Activated CD8-positive, alpha-beta T cell treated with anti-CD3 and anti-CD28 coated beads for 36 hours (primary cell): ENCODE results near the gene PPP1R15A. TPM values are rescaled to one million over a fixed set of nuclear protein-coding genes. Genes with fewer than 3 reads are reported as not detected.
A peak's percentile ranks its signal among the peaks of the same experiment; 100 is the strongest.
"Not testable (repeated sequence)": the region's sequence is repeated elsewhere in the genome, so short reads cannot be mapped to it uniquely, and the experiment has no call there.

Source experiments
- ATAC-seq: fragments of 200-7000 bp; cut with Tn5 transposase; one replicate; pipeline ENCODE4 v1.10.0; 2021; ENCODE audit warnings: mild to moderate bottlenecking, moderate library complexity
- CTCF ChIA-PET: fragments of 350-600 bp; sonication (Branson Sonifier 250); formaldehyde crosslinking; loops from one replicate; lab custom pipeline; 2021; ENCODE audit warnings: antibody characterized with exemption; lab: Charles Lee
- POLR2A ChIA-PET: fragments of 350-600 bp; sonication (Branson Sonifier 250); formaldehyde crosslinking; loops from one replicate; lab custom pipeline; 2021; ENCODE audit warnings: antibody characterized with exemption; lab: Charles Lee
- DNase-seq: peaks from one replicate; pipeline ENCODE4 v3.0.0-alpha.2; 2020
- H3K27ac Mint-ChIP-seq: one replicate; pipeline ENCODE4 v1.8.0; 2021; ENCODE audit warnings: mild to moderate bottlenecking, mixed read lengths
- H3K27me3 Mint-ChIP-seq: one replicate; pipeline ENCODE4 v1.8.0; 2021; ENCODE audit warnings: mixed read lengths
- H3K36me3 Mint-ChIP-seq: one replicate; pipeline ENCODE4 v1.8.0; 2021; ENCODE audit warnings: low read depth, mixed read lengths
- H3K4me1 Mint-ChIP-seq: one replicate; pipeline ENCODE4 v1.8.0; 2021; ENCODE audit warnings: low read depth, mixed read lengths
- H3K4me3 Mint-ChIP-seq: one replicate; pipeline ENCODE4 v1.8.0; 2021; ENCODE audit warnings: mild to moderate bottlenecking, moderate library complexity, mixed read lengths
- H3K9me3 Mint-ChIP-seq: one replicate; pipeline ENCODE4 v1.8.0; 2021; ENCODE audit warnings: mixed read lengths
- CTCF ChIP-seq: fragments of 200-600 bp; IDR thresholded peaks from one replicate; pipeline ENCODE4 v1.8.0; 2022; ENCODE audit warnings: antibody characterized with exemption, mild to moderate bottlenecking
- intact Hi-C: fragments of 100-400 bp; cut with micrococcal nuclease; formaldehyde crosslinking; loops from one replicate; pipeline ENCODE4 v1.10.0; 2022
- total RNA-seq, 2 experiments: library from RNA; stranded (reverse); gene quantifications; one replicate each; pipeline ENCODE4 v1.2.3, GENCODE V29; 2021

Gene PPP1R15A
- total RNA-seq, 2 experiments from 2014 or later, result 77.8 to 81.2 TPM

GRCh38 chr19:48883726-48884125 lies 11.5 kb downstream of the PPP1R15A start:
- no peak for TF ChIP-seq CTCF
- no peak for DNase-seq
- CTCF ChIA-PET, result no interaction called here
- H3K9me3 Mint-ChIP-seq, result no peaks in the 10 kb centered on the region
- peaks cover 1% of the 10 kb centered on the region for H3K4me1 Mint-ChIP-seq
- POLR2A ChIA-PET, result no interaction called here
- H3K4me3 Mint-ChIP-seq, result no peak overlapping the region
- no peak for ATAC-seq
- intact Hi-C loops, result no loop called here
- no peak overlapping the region for H3K27ac Mint-ChIP-seq
- no peaks in the 10 kb centered on the region for H3K27me3 Mint-ChIP-seq
- peaks cover under 1% of the 10 kb centered on the region for H3K36me3 Mint-ChIP-seq

- TF ChIP-seq CTCF, result no peak
- no peaks in the 10 kb centered on the region for H3K36me3 Mint-ChIP-seq
- ATAC-seq (no peak), DNase-seq (no peak)
- H3K4me3 Mint-ChIP-seq, result no peak overlapping the region
- H3K27me3 Mint-ChIP-seq, result peaks cover 7% of the 10 kb centered on the region
- intact Hi-C loops, result no loop called here
- H3K4me1 Mint-ChIP-seq, result no peaks in the 10 kb centered on the region
- no peak overlapping the region for H3K27ac Mint-ChIP-seq
- POLR2A ChIA-PET, result interaction anchor here (1.0 kb wide), 1 partner anchor 9 kb away, joined by 4 read pairs; no protein-coding TSS in a partner anchor
- no peaks in the 10 kb centered on the region for H3K9me3 Mint-ChIP-seq
- CTCF ChIA-PET, result interaction anchor here (0.9 to 1.0 kb wide), 2 partner anchors 83 to 105 kb away, joined by 3 to 4 read pairs; partner anchors contain the start of genes GYS1 and RUVBL2
Observed at GRCh38 chr19:48887861-48888612, 15.8 kb downstream of the PPP1R15A start.

DNA sequence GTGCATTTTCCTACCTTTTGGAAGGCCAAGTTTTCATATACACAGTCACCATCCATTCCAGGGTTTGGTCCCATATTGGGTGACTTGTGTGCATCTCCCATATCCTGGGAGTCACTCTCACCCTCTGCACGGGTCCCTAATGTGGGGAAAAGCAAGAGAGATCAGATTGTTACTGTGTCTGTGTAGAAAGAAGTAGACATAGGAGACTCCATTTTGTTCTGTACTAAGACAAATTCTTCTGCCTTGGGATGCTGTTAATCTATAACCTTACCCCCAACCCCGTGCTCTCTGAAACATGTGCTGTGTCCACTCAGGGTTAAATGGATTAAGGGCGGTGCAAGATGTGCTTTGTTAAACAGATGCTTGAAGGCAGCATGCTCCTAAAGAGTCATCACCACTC lies 17.3 kb downstream of the PPP1R15A start:
- H3K4me3 Mint-ChIP-seq, H3K4me1 Mint-ChIP-seq, H3K27me3 Mint-ChIP-seq, ATAC-seq, H3K27ac Mint-ChIP-seq, POLR2A ChIA-PET, H3K9me3 Mint-ChIP-seq, H3K36me3 Mint-ChIP-seq, DNase-seq, intact Hi-C loops: not testable (repeated sequence)
- CTCF ChIA-PET, result interaction anchor here (0.6 kb wide), 1 partner anchor 74 kb away, joined by 3 read pairs; no protein-coding TSS in a partner anchor

- no peak overlapping the region for H3K4me3 Mint-ChIP-seq
- ChIA-PET POLR2A (interaction anchor here (0.7 kb wide), 1 partner anchor 89 kb away, joined by 3 read pairs; no protein-coding TSS in a partner anchor), CTCF (no interaction called here)
- H3K27ac Mint-ChIP-seq, result no peak overlapping the region
- H3K27me3 Mint-ChIP-seq, result peaks cover 15% of the 10 kb centered on the region
- intact Hi-C loops, result no loop called here
- TF ChIP-seq CTCF, result no peak
- ATAC-seq, result no peak
- no peaks in the 10 kb centered on the region for H3K36me3 Mint-ChIP-seq
- no peak for DNase-seq
- H3K4me1 Mint-ChIP-seq, result peaks cover 5% of the 10 kb centered on the region
- H3K9me3 Mint-ChIP-seq, result no peaks in the 10 kb centered on the region
Observed at GRCh38 chr19:48890551-48890950, 18.3 kb downstream of the PPP1R15A start.

DNA sequence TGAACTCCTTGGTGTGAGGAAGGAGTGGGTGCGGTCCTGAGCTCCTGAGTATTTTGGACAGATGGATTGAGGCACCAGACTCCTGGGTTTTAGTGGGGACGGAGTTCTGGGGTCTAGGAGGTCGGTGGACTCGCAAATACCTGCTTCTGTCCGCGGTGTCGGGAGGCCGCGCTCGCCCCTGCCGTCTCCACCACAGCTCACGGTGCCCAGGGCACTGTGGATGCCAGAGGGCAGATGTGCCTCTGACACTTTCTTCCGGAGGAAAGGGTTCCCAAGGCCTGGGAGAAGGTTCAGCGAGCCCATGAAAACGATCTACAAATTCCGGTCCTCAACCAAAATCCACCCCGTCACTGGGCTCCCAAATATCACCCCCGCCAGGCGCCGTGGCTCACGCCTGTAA lies 23.0 kb downstream of the PPP1R15A start:
- Mint-ChIP-seq H3K9me3 (no peaks in the 10 kb centered on the region), H3K27ac (no peak overlapping the region), H3K4me3 (peak overlapping the region; percentile 59), H3K4me1 (peaks cover 19% of the 10 kb centered on the region), H3K36me3 (no peaks in the 10 kb centered on the region), H3K27me3 (peaks cover 20% of the 10 kb centered on the region)
- no peak for DNase-seq
- CTCF ChIA-PET, result interaction anchor here (1.1 to 2.3 kb wide), 3 partner anchors 53 to 98 kb away, joined by 3 to 7 read pairs (median 6); partner anchors contain the start of genes GYS1 and RUVBL2
- POLR2A ChIA-PET, result interaction anchor here (0.5 to 1.8 kb wide), 5 partner anchors 15 to 79 kb away, joined by 3 to 8 read pairs (median 4); partner anchors contain the start of gene FTL
- intact Hi-C loops, result no loop called here
- ATAC-seq, result no peak
- no peak for TF ChIP-seq CTCF
